ENCODE results near the gene TXNRD2.

Gene TXNRD2

GRCh38 chr22:19868773-19869471 lies 72.7 kb downstream of the TXNRD2 start:
- TF ChIP-seq CTCF (IDR thresholded peaks at IDR 0.05; ENCODE audit: extremely low read depth, insufficient read depth, missing control alignments) = no peak
- in situ Hi-C loops (cut with MboI; ENCODE audit: low pct_unique_long_range_greater_than_20kb, low sequenced_read_pairs, unreplicated experiment) = loop anchor here (25.0 kb wide), 1 partner anchor 93 kb away; no protein-coding TSS in a partner anchor
- DNase-seq (ENCODE audit: low spot score) = no peak

DNA sequence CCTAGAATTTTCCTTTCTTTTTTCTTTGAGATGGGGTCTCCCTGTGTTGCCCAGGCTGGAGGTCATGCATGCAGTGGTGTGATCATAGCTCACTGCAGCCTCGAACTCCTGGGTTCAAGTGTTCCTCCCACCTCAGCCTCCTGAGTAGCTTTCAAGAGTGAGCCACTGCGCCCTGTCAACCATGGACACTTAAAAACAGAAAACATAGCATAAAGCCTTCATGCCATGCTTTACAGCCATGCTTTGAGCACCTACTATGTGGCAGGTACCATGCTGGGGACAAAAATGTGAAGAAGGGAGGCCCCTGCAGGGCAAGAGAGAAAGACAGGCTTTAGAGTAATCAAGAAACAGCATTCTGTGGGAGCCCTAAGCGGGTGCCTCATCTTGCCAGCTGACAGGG lies 73.3 kb downstream of the TXNRD2 start:
- no peak for DNase-seq (ENCODE audit: low spot score)
- in situ Hi-C loops (cut with MboI; ENCODE audit: low pct_unique_long_range_greater_than_20kb, low sequenced_read_pairs, unreplicated experiment) = loop anchor here (25.0 kb wide), 1 partner anchor 94 kb away; no protein-coding TSS in a partner anchor
- TF ChIP-seq CTCF (IDR thresholded peaks at IDR 0.05; ENCODE audit: extremely low read depth, insufficient read depth, missing control alignments) = no peak

GRCh38 chr22:19867617-19868016 lies 74.0 kb downstream of the TXNRD2 start:
- in situ Hi-C loops (cut with MboI; ENCODE audit: low pct_unique_long_range_greater_than_20kb, low sequenced_read_pairs, unreplicated experiment) = loop anchor here (25.0 kb wide), 1 partner anchor 95 kb away; no protein-coding TSS in a partner anchor
- no peak for TF ChIP-seq CTCF (IDR thresholded peaks at IDR 0.05; ENCODE audit: extremely low read depth, insufficient read depth, missing control alignments)
- DNase-seq (ENCODE audit: low spot score) = no peak

- DNase-seq (ENCODE audit: low spot score) = no peak
- in situ Hi-C loops (cut with MboI; ENCODE audit: low pct_unique_long_range_greater_than_20kb, low sequenced_read_pairs, unreplicated experiment) = loop anchor here (25.0 kb wide), 1 partner anchor 96 kb away; no protein-coding TSS in a partner anchor
- no peak for TF ChIP-seq CTCF (IDR thresholded peaks at IDR 0.05; ENCODE audit: extremely low read depth, insufficient read depth, missing control alignments)
Measured at GRCh38 chr22:19866665-19867009, 75.0 kb downstream of the TXNRD2 start.

- TF ChIP-seq CTCF (IDR thresholded peaks at IDR 0.05; ENCODE audit: extremely low read depth, insufficient read depth, missing control alignments) = no peak
- no peak for DNase-seq (ENCODE audit: low spot score)
- in situ Hi-C loops (cut with MboI; ENCODE audit: low pct_unique_long_range_greater_than_20kb, low sequenced_read_pairs, unreplicated experiment) = loop anchor here (25.0 kb wide), 1 partner anchor 97 kb away; no protein-coding TSS in a partner anchor
Measured at GRCh38 chr22:19865141-19865829, 76.3 kb downstream of the TXNRD2 start.

- no peak for DNase-seq (ENCODE audit: low spot score)
- no peak for TF ChIP-seq CTCF (IDR thresholded peaks at IDR 0.05; ENCODE audit: extremely low read depth, insufficient read depth, missing control alignments)
- in situ Hi-C loops (cut with MboI; ENCODE audit: low pct_unique_long_range_greater_than_20kb, low sequenced_read_pairs, unreplicated experiment) = loop anchor here (25.0 kb wide), 1 partner anchor 98 kb away; no protein-coding TSS in a partner anchor
Measured at GRCh38 chr22:19864538-19865106, 77.0 kb downstream of the TXNRD2 start.
